Measurements from ENCODE around the gene AMER1.

AMER1 gene

DNA sequence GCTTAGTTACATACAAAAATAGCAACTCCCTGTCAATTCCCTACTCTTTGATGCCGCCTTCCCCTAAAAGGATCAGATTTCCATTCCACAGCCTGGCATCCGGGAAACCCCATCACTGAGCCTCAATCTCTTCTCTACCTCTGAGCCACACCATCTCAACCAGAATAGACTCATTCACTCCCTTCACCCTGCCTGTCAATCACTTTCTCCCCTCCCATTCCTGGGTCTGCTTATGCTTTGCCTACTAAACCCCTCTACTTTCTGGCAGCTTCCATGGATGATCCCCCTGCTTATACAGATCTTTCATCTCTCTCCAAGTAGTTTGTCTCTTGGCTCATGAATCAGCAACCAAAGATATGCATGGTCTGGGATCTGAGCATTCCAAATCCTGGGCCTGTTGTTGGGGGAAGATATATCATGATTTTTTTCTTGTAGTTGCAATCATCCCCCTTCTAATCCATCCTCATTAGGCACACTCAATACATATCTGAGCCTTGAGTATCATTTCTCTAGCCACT lies 2.6 kb downstream of the AMER1 start:
- H3K79me2 ChIP-seq (ENCODE audit: low read length): peaks cover 63% of the 10 kb centered on the region
- no peak overlapping the region for H3K9ac ChIP-seq (ENCODE audit: low read length)
- H3K4me3 ChIP-seq (ENCODE audit: low read length): no peak overlapping the region
- no peak overlapping the region for H3K27ac ChIP-seq (ENCODE audit: low read length)
- H3K9me3 ChIP-seq (ENCODE audit: insufficient read depth, low read length): no peaks in the 10 kb centered on the region
- no peak overlapping the region for H2AFZ ChIP-seq (ENCODE audit: low read depth, low read length)
- no peak for TF ChIP-seq EZH2phosphoT487 (IDR thresholded peaks at IDR 0.05; ENCODE audit: low read depth)
- TF ChIP-seq, protein P1, sequence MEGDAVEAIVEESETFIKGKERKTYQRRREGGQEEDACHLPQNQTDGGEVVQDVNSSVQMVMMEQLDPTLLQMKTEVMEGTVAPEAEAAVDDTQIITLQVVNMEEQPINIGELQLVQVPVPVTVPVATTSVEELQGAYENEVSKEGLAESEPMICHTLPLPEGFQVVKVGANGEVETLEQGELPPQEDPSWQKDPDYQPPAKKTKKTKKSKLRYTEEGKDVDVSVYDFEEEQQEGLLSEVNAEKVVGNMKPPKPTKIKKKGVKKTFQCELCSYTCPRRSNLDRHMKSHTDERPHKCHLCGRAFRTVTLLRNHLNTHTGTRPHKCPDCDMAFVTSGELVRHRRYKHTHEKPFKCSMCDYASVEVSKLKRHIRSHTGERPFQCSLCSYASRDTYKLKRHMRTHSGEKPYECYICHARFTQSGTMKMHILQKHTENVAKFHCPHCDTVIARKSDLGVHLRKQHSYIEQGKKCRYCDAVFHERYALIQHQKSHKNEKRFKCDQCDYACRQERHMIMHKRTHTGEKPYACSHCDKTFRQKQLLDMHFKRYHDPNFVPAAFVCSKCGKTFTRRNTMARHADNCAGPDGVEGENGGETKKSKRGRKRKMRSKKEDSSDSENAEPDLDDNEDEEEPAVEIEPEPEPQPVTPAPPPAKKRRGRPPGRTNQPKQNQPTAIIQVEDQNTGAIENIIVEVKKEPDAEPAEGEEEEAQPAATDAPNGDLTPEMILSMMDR (IDR thresholded peaks at IDR 0.05; ENCODE audit: low read depth, low read length): no peak
- no peaks in the 10 kb centered on the region for H4K20me1 ChIP-seq (ENCODE audit: insufficient read depth, low read length)
- H3K4me2 ChIP-seq (ENCODE audit: low read length): no peak overlapping the region
- H3K4me1 ChIP-seq (ENCODE audit: low read length): peaks cover 11% of the 10 kb centered on the region
- no peaks in the 10 kb centered on the region for H3K27me3 ChIP-seq (ENCODE audit: low read depth, low read length)
- no peaks in the 10 kb centered on the region for H3K36me3 ChIP-seq (replicated peaks; ENCODE audit: low read depth, low read length)

DNA sequence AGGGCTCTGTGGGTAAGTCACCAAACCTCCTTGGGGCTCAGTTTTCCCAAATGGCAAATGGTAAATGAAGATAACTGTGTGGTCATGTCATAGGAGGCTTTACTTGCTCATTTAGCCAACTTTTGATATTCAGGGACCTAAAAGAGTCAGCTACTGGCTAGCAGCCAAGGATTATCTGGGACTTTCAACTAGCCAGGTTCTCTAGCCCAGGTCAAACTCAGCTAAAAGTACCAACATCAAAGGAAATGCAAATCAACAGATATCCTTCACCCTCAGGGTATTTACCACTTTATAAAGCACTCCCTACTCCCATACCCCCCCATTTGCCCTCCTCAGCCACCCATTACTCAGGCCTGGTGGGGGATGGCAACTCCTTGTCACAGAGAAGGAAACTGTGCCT lies 7.5 kb downstream of the AMER1 start:
- no peaks in the 10 kb centered on the region for H3K9me3 ChIP-seq (ENCODE audit: insufficient read depth, low read length)
- H4K20me1 ChIP-seq (ENCODE audit: insufficient read depth, low read length): no peaks in the 10 kb centered on the region
- H3K9ac ChIP-seq (ENCODE audit: low read length): no peak overlapping the region
- H3K79me2 ChIP-seq (ENCODE audit: low read length): peaks cover 56% of the 10 kb centered on the region
- no peak overlapping the region for H2AFZ ChIP-seq (ENCODE audit: low read depth, low read length)
- H3K36me3 ChIP-seq (replicated peaks; ENCODE audit: low read depth, low read length): no peaks in the 10 kb centered on the region
- H3K27me3 ChIP-seq (ENCODE audit: low read depth, low read length): no peaks in the 10 kb centered on the region
- no peak overlapping the region for H3K4me3 ChIP-seq (ENCODE audit: low read length)
- H3K27ac ChIP-seq (ENCODE audit: low read length): no peak overlapping the region
- H3K4me2 ChIP-seq (ENCODE audit: low read length): no peak overlapping the region
- TF ChIP-seq EZH2phosphoT487 (IDR thresholded peaks at IDR 0.05; ENCODE audit: low read depth): no peak
- TF ChIP-seq, protein P1 (IDR thresholded peaks at IDR 0.05; ENCODE audit: low read depth, low read length): no peak
- H3K4me1 ChIP-seq (ENCODE audit: low read length): no peaks in the 10 kb centered on the region

DNA sequence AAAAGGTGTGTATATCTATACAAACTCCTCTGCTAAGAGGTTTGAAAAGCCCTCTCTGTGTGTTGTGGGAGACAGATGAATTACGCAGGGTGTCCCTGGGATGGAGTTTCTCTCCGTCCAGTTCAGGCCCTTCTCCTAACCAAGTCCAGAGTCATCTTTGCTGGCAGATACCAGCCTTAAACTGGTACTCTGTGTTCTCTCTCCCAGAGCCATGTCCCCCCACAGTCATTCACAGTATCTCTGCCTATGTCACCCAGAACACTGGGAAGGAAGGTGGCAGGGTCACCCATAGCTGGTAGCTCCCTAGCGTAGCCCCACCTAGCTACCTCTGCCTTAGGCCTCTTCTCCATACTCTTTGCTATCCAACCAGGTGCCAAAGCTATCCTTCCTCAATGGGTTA lies 8.9 kb downstream of the AMER1 start:
- H4K20me1 ChIP-seq (ENCODE audit: insufficient read depth, low read length): no peaks in the 10 kb centered on the region
- no peaks in the 10 kb centered on the region for H3K27me3 ChIP-seq (ENCODE audit: low read depth, low read length)

DNA sequence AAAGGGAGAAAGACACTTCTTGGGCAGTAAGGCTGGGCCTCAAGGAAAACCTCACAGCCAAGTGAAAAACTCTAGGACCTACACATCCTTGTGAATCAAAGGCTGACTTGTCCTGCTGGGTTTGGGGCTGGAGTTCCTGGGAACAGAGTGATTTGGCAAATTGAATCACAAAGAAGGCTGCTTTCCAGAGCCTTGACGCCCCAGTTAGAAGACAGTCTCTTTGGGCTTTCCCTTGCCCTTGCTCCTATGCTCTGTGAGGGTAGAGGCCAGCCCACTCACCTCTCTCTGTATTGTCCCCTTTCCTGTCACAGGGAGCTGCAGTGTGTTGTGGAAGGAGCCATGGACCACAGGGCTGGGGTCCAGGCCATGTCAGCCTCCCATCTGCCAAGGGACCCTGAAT lies 9.6 kb downstream of the AMER1 start:
- H3K9me3 ChIP-seq (ENCODE audit: insufficient read depth, low read length): no peaks in the 10 kb centered on the region
- H3K4me3 ChIP-seq (ENCODE audit: low read length): no peak overlapping the region
- H2AFZ ChIP-seq (ENCODE audit: low read depth, low read length): no peak overlapping the region
- no peaks in the 10 kb centered on the region for H3K27me3 ChIP-seq (ENCODE audit: low read depth, low read length)
- no peak overlapping the region for H3K9ac ChIP-seq (ENCODE audit: low read length)
- H3K27ac ChIP-seq (ENCODE audit: low read length): no peak overlapping the region
- H3K36me3 ChIP-seq (replicated peaks; ENCODE audit: low read depth, low read length): no peaks in the 10 kb centered on the region
- H4K20me1 ChIP-seq (ENCODE audit: insufficient read depth, low read length): no peaks in the 10 kb centered on the region
- H3K79me2 ChIP-seq (ENCODE audit: low read length): peaks cover 40% of the 10 kb centered on the region
- TF ChIP-seq EZH2phosphoT487 (IDR thresholded peaks at IDR 0.05; ENCODE audit: low read depth): no peak
- TF ChIP-seq, protein P1 (IDR thresholded peaks at IDR 0.05; ENCODE audit: low read depth, low read length): no peak
- no peaks in the 10 kb centered on the region for H3K4me1 ChIP-seq (ENCODE audit: low read length)
- H3K4me2 ChIP-seq (ENCODE audit: low read length): no peak overlapping the region

More for the DNA sequence above, 8.9 kb downstream of the AMER1 start:
- no peak overlapping the region for H3K4me2 ChIP-seq (ENCODE audit: low read length)
- H3K27ac ChIP-seq (ENCODE audit: low read length): no peak overlapping the region
- H3K9ac ChIP-seq (ENCODE audit: low read length): no peak overlapping the region
- no peak overlapping the region for H3K4me3 ChIP-seq (ENCODE audit: low read length)
- H3K9me3 ChIP-seq (ENCODE audit: insufficient read depth, low read length): no peaks in the 10 kb centered on the region
- H2AFZ ChIP-seq (ENCODE audit: low read depth, low read length): no peak overlapping the region
- H3K4me1 ChIP-seq (ENCODE audit: low read length): no peaks in the 10 kb centered on the region
- TF ChIP-seq, protein P1 (IDR thresholded peaks at IDR 0.05; ENCODE audit: low read depth, low read length): no peak
- TF ChIP-seq EZH2phosphoT487 (IDR thresholded peaks at IDR 0.05; ENCODE audit: low read depth): no peak
- no peaks in the 10 kb centered on the region for H3K36me3 ChIP-seq (replicated peaks; ENCODE audit: low read depth, low read length)
- peaks cover 47% of the 10 kb centered on the region for H3K79me2 ChIP-seq (ENCODE audit: low read length)

Measured in OCI-LY3 (cell line).